Thyroid gland (tissue), 4 donors: ENCODE data around the gene CAMSAP2.

Source experiments
- POLR2A ChIP-seq, 2 donors: fragments of 450-650 bp; IDR thresholded peaks; one replicate each; pipeline ENCODE4 v1.6.1; 2017; ENCODE audit warnings: antibody characterized with exemption in 2 of 2, mild to moderate bottlenecking in 2 of 2, moderate library complexity in 1 of 2
- TF ChIP-seq, protein P1 (sequence below), 6 experiments: fragments of 200-600 bp in 3 of 6; fragments of 450-650 bp in 3 of 6; sonication (generic) in 3 of 6; IDR thresholded peaks; one replicate each; pipeline ENCODE4 v1.5.1; 2016 to 2019; ENCODE audit warnings: antibody characterized with exemption in 6 of 6, mild to moderate bottlenecking in 2 of 6, inconsistent platforms in 1 of 6, moderate library complexity in 1 of 6

DNA sequence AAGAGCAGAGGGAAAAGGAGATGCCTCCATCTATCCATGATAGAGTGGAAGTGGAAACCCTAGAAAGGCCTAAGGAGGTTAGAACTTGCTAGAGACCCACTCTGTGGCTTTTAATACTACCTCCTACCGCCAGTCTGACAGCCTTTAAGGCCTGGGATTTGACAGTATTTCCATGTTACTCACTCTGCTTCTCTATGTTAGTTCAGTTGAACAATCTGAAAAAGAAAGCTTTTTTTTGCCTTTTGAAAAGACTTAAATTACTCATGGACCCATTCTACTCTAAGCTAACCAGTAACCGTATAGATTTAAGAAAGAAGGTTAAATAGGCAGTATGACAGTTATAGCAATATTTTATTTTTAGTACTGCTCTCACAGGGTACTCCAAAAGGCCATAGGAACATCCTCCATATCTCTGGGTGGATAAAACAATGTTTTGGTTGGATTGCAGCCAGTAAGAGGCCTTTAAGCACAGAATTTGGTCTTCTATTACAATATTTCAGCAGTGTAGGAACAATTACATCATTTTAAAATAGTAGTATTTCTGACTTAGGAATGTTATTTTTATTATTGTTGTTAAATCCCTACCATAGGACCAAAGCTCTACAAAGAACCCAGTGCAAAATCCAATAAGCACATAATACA lies 118.1 kb downstream of the CAMSAP2 start:
- no peak for TF ChIP-seq POLR2A (IDR thresholded peaks at IDR 0.05)
- TF ChIP-seq, protein P1, sequence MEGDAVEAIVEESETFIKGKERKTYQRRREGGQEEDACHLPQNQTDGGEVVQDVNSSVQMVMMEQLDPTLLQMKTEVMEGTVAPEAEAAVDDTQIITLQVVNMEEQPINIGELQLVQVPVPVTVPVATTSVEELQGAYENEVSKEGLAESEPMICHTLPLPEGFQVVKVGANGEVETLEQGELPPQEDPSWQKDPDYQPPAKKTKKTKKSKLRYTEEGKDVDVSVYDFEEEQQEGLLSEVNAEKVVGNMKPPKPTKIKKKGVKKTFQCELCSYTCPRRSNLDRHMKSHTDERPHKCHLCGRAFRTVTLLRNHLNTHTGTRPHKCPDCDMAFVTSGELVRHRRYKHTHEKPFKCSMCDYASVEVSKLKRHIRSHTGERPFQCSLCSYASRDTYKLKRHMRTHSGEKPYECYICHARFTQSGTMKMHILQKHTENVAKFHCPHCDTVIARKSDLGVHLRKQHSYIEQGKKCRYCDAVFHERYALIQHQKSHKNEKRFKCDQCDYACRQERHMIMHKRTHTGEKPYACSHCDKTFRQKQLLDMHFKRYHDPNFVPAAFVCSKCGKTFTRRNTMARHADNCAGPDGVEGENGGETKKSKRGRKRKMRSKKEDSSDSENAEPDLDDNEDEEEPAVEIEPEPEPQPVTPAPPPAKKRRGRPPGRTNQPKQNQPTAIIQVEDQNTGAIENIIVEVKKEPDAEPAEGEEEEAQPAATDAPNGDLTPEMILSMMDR (IDR thresholded peaks at IDR 0.05): no peak
